VCaP (cell line): ENCODE measurements around the gene COMMD4.
"Not testable (repeated sequence)": the region's sequence is repeated elsewhere in the genome, so short reads cannot be mapped to it uniquely, and the experiment has no call there.

Source experiments
- H3K27ac ChIP-seq: fragments of 450-650 bp; 2 replicates; pipeline ENCODE4 v1.5.1; 2017
- CTCF ChIP-seq: fragments of 450-650 bp; conservative IDR thresholded peaks from 2 replicates; pipeline ENCODE4 v1.5.1; 2017; ENCODE audit warnings: mild to moderate bottlenecking, moderate library complexity

COMMD4 gene

GRCh38 chr15:75335705-75336355 lies at the start of gene COMMD4:
TSS of gene COMMD4 (plus strand) at chr15:75336063. CDS start at chr15:75336090, 27 bp downstream.
- H3K27ac ChIP-seq, result peak within 1 kb of the TSS; percentile 74
- TF ChIP-seq CTCF, result no peak

GRCh38 chr15:75293660-75294059 lies 42.2 kb upstream of the COMMD4 start:
- H3K27ac ChIP-seq, result not testable (repeated sequence)

- H3K27ac ChIP-seq, result not testable (repeated sequence)
These were observed 37.1 kb upstream of the COMMD4 start for GRCh38 chr15:75298541-75299310.

GRCh38 chr15:75299311-75299688 lies 36.6 kb upstream of the COMMD4 start:
- not testable (repeated sequence) for H3K27ac ChIP-seq
- peak; percentile 71 for TF ChIP-seq CTCF

- not testable (repeated sequence) for H3K27ac ChIP-seq
These were observed 35.8 kb upstream of the COMMD4 start for GRCh38 chr15:75300026-75300425.

GRCh38 chr15:75302318-75302717 lies 33.5 kb upstream of the COMMD4 start:
- no peak overlapping the region for H3K27ac ChIP-seq
- TF ChIP-seq CTCF, result no peak

- H3K27ac ChIP-seq, result not testable (repeated sequence)
These were observed 33.1 kb upstream of the COMMD4 start for GRCh38 chr15:75302753-75303152.

GRCh38 chr15:75306188-75306587 lies 29.7 kb upstream of the COMMD4 start:
- no peak for TF ChIP-seq CTCF
- H3K27ac ChIP-seq, result no peak overlapping the region

- TF ChIP-seq CTCF, result peak; percentile 42
These were observed 28.0 kb upstream of the COMMD4 start for GRCh38 chr15:75307778-75308390.

More at GRCh38 chr15:75307778-75308390, 28.0 kb upstream of the COMMD4 start:
- no peak overlapping the region for H3K27ac ChIP-seq
